Loucy (cell line): ENCODE results near the gene ZNF304.

ENCODE experiments used
- H2AFZ ChIP-seq: fragments of 200-600 bp; sonication (generic); 2 replicates; pipeline ENCODE4 v1.6.0; 2016; ENCODE audit warnings: antibody characterized with exemption, mild to moderate bottlenecking, low read length, moderate library complexity
- H3F3A ChIP-seq: fragments of 200-600 bp; 2 replicates; pipeline ENCODE4 v1.6.0; 2016; ENCODE audit warnings: antibody characterized with exemption, low read depth, mild to moderate bottlenecking
- H3K27me3 ChIP-seq: fragments of 200-600 bp; sonication (generic); 2 replicates; pipeline ENCODE4 v1.6.1; 2014; ENCODE audit warnings: low read length, mild to moderate bottlenecking; ENCODE audit not compliant: insufficient read depth, poor library complexity, severe bottlenecking
- H3K36me3 ChIP-seq: fragments of 200-600 bp; sonication (generic); 2 replicates; pipeline ENCODE4 v1.6.1; 2016; ENCODE audit warnings: low read length; ENCODE audit not compliant: insufficient read depth
- H3K4me1 ChIP-seq: fragments of 200-600 bp; sonication (generic); 2 replicates; pipeline ENCODE4 v1.5.1; 2014; ENCODE audit warnings: low read length, mild to moderate bottlenecking; ENCODE audit not compliant: insufficient read depth, poor library complexity, severe bottlenecking
- H3K4me2 ChIP-seq: fragments of 200-600 bp; sonication (generic); 2 replicates; pipeline ENCODE4 v1.6.0; 2014; ENCODE audit warnings: antibody characterized with exemption, low read length, low read depth, mild to moderate bottlenecking; ENCODE audit not compliant: poor library complexity, severe bottlenecking
- H3K4me3 ChIP-seq: fragments of 200-600 bp; sonication (generic); 2 replicates; pipeline ENCODE4 v1.5.1; 2014; ENCODE audit warnings: low read length, mild to moderate bottlenecking, mixed read lengths; ENCODE audit not compliant: poor library complexity, severe bottlenecking
- H3K79me2 ChIP-seq: fragments of 200-600 bp; sonication (generic); 2 replicates; pipeline ENCODE4 v1.6.1; 2014; ENCODE audit warnings: low read length; ENCODE audit not compliant: insufficient read depth
- H3K9ac ChIP-seq: fragments of 200-600 bp; sonication (generic); 2 replicates; pipeline ENCODE4 v1.6.0; 2014; ENCODE audit warnings: mild to moderate bottlenecking, low read depth, low read length, moderate library complexity; ENCODE audit not compliant: poor library complexity, severe bottlenecking
- H3K9me2 ChIP-seq: fragments of 200-600 bp; sonication (generic); replicated peaks from 2 replicates; pipeline ENCODE4 v1.6.1; 2016; ENCODE audit warnings: low read depth, low read length, mixed read lengths
- H3K9me3 ChIP-seq: fragments of 200-600 bp; sonication (generic); 2 replicates; pipeline ENCODE4 v1.6.1; 2014; ENCODE audit warnings: mild to moderate bottlenecking, antibody characterized with exemption, low read length, low read depth; ENCODE audit not compliant: insufficient read depth
- H4K20me1 ChIP-seq: fragments of 200-600 bp; sonication (generic); 2 replicates; pipeline ENCODE4 v1.6.0; 2014; ENCODE audit warnings: antibody characterized with exemption, low read length, mild to moderate bottlenecking; ENCODE audit not compliant: insufficient read depth, poor library complexity, severe bottlenecking
- EZH2phosphoT487 ChIP-seq: fragments of 200-600 bp; IDR thresholded peaks from 2 replicates; pipeline ENCODE4 v1.6.1; 2018; ENCODE audit warnings: antibody characterized with exemption, mild to moderate bottlenecking, moderate library complexity, borderline replicate concordance
- TF ChIP-seq, protein P1 (sequence below): fragments of 200-600 bp; sonication (generic); conservative IDR thresholded peaks from 2 replicates; pipeline ENCODE4 v1.5.1; 2014; ENCODE audit warnings: mild to moderate bottlenecking, antibody characterized with exemption, low read length

The ZNF304 gene

DNA sequence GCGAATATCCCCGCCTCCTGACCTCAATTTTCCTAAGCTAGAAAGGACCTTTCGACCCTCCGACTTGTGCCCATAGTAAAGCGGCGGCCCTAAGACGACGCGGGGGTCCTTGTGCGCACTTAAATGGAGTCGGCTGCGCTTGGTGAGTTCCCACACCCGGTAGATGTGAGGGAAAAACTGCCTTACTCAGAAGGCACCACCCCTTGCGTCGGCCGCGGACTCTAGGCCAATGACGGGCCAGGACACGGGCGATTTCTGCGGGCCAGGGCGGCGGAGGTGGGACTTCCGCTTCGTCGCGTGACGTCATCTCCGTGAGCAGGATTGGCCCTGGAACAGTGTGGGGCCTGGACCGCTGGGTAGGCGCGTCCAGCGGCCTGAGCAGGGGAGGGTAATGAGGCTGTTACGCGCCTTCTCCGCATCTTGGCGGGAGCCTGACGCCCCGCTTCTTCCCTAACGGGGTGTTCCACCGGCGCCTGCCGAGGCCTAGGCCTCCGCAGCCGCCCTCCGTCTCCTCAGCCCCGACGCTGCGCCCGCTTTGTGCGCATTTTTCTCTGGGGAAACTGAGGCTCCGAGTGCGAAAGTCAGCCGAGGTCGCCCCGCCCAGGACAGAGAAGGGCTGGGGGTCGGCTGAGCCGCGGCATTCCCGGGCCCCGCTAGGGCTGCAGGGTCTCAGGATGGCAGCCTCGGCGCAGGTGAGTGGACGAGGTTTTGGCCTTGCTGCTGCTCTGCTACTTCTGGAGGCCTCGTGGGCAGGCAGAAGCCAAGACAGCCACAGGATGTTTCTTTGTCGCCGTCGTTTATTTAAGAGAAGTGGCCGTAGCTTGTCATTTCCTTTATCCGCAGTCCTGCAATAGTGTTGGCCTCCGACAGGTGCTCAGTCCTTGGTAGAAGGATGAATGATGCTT, 30.6 kb upstream of the ZNF304 start, which contains the start of gene ZNF543:
Gene ZNF543, plus strand, starts transcription at position 293 of the 905 bp plus-strand sequence. Its CDS starts 382 bp downstream, at position 675.
- Histone ChIP-seq H3K79me2 (peaks cover 32% of the 10 kb centered on the region), H3K36me3 (peaks cover 12% of the 10 kb centered on the region; the same call in 1 of the 2 replicates), H3K4me1 (peaks cover 23% of the 10 kb centered on the region), H3K4me2 (peak within 1 kb of the TSS; percentile 93), H3K4me3 (peak within 1 kb of the TSS; percentile 96), H2AFZ (peak within 1 kb of the TSS; percentile 98), H3F3A (no peaks in the 10 kb centered on the region), H3K9me2 (no peaks in the 10 kb centered on the region), H3K9me3 (no peaks in the 10 kb centered on the region), H4K20me1 (peaks cover 25% of the 10 kb centered on the region), H3K9ac (peak within 1 kb of the TSS; percentile 96), H3K27me3 (peaks cover 3% of the 10 kb centered on the region)
- TF ChIP-seq, protein P1, sequence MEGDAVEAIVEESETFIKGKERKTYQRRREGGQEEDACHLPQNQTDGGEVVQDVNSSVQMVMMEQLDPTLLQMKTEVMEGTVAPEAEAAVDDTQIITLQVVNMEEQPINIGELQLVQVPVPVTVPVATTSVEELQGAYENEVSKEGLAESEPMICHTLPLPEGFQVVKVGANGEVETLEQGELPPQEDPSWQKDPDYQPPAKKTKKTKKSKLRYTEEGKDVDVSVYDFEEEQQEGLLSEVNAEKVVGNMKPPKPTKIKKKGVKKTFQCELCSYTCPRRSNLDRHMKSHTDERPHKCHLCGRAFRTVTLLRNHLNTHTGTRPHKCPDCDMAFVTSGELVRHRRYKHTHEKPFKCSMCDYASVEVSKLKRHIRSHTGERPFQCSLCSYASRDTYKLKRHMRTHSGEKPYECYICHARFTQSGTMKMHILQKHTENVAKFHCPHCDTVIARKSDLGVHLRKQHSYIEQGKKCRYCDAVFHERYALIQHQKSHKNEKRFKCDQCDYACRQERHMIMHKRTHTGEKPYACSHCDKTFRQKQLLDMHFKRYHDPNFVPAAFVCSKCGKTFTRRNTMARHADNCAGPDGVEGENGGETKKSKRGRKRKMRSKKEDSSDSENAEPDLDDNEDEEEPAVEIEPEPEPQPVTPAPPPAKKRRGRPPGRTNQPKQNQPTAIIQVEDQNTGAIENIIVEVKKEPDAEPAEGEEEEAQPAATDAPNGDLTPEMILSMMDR: no peak
- TF ChIP-seq EZH2phosphoT487: no peak

DNA sequence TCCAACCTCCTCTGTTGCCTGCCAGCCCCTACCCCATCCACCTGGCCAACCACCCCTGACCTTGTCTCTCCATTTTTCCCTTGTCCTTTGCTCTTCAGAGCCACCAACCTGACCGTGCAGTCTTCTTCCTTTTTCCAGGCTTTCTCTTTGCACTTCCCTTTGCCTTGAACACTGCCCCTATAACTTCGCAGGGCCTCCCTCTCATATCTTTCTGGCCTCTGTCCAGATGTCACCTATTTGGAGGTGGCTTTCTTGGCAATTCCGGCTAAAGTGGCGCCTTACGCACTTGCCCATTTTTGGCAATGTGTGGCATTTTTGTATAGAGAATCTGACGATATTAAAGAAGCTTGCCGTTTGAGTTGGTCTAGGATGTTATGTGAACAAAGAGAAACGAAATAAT, 30.0 kb upstream of the ZNF304 start:
- Histone ChIP-seq H3K27me3 (no peaks in the 10 kb centered on the region), H3K9me3 (no peaks in the 10 kb centered on the region), H4K20me1 (peaks cover 25% of the 10 kb centered on the region), H3F3A (no peaks in the 10 kb centered on the region), H3K9me2 (no peaks in the 10 kb centered on the region), H3K79me2 (peaks cover 32% of the 10 kb centered on the region), H2AFZ (no peak overlapping the region), H3K4me3 (peak overlapping the region; percentile 96), H3K36me3 (peaks cover 13% of the 10 kb centered on the region; the same call in 1 of the 2 replicates), H3K4me2 (peak overlapping the region; percentile 90), H3K9ac (peak overlapping the region; percentile 96), H3K4me1 (peaks cover 23% of the 10 kb centered on the region)
- TF ChIP-seq, protein P1: no peak
- TF ChIP-seq EZH2phosphoT487: no peak

DNA sequence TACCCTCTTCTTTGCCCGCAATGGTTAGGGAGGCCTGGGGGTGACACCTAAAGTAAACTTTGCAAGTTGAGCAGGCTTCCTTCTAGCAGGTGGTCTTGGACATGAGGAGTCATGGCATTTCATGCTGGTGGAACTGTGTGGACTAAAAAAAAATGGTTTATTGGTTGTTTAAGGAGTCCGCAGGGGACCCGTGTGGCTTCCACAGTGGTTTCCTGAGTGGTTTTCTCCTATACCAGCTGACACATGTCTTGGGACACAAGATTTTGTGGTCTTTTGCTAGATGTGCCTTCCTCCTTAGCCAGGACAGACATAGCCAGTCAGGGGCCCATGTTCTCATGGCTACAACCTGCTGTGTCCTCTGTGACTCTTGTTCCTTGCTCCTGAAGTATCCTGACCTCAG, 29.3 kb upstream of the ZNF304 start:
- Histone ChIP-seq H3K4me2 (peak overlapping the region; percentile 90), H3K9me2 (no peaks in the 10 kb centered on the region), H3K4me3 (peak overlapping the region; percentile 96), H3K27me3 (no peaks in the 10 kb centered on the region), H3K79me2 (peaks cover 32% of the 10 kb centered on the region), H2AFZ (no peak overlapping the region), H3F3A (no peaks in the 10 kb centered on the region), H4K20me1 (peaks cover 25% of the 10 kb centered on the region), H3K36me3 (peaks cover 18% of the 10 kb centered on the region; the same call in 1 of the 2 replicates), H3K9ac (peak overlapping the region; percentile 96), H3K9me3 (no peaks in the 10 kb centered on the region), H3K4me1 (peaks cover 23% of the 10 kb centered on the region)
- TF ChIP-seq, protein P1: no peak
- no peak for TF ChIP-seq EZH2phosphoT487
